Measurements from ENCODE around the gene ARFGAP3.

ARFGAP3 gene

DNA sequence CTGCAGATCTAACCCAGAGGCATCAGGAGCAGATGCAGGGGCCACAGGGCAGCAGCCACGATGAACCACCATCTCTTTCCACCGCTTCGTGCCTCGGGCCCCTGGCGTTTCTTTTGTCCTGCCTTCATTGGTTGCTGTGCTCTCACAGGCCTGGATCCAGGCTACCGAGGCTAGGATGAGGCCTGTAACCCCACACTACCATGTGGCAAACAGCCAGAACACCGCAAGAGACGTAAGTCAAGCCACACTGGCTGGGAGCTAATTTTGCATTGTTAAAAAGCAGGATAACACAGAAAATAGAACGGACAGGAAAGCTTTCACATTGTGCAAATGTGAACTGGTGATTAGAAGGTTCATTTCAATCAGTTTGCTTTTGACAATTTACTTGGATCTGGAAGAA is 15.7 kb upstream of the ARFGAP3 start:
- Histone ChIP-seq H3K27me3 (ENCODE audit: control insufficient read depth, low read length) (no peaks in the 10 kb centered on the region), H3K27ac (ENCODE audit: low read depth, low read length) (no peak overlapping the region), H3K9me2 (replicated peaks; ENCODE audit: control insufficient read depth, low read length) (no peaks in the 10 kb centered on the region), H3K4me2 (ENCODE audit: low read length) (no peak overlapping the region), H4K20me1 (ENCODE audit: control insufficient read depth, insufficient read depth, low read depth, low read length) (0 out of 2 replicates have a peak, but pooled peaks cover 3% of the 10 kb centered on the region), H3F3A (ENCODE audit: control insufficient read depth, insufficient read depth) (no peaks in the 10 kb centered on the region), H3K9me3 (ENCODE audit: control insufficient read depth, insufficient read depth, low read length) (no peaks in the 10 kb centered on the region), H3K36me3 (ENCODE audit: control insufficient read depth, low read length) (peaks cover 29% of the 10 kb centered on the region), H3K4me3 (ENCODE audit: low read length) (no peak overlapping the region), H3K79me2 (ENCODE audit: control insufficient read depth, low read length) (no peaks in the 10 kb centered on the region), H3K4me1 (ENCODE audit: control insufficient read depth, low read length) (no peaks in the 10 kb centered on the region)
- TF ChIP-seq EZH2phosphoT487 (IDR thresholded peaks at IDR 0.05; ENCODE audit: borderline replicate concordance, low read length), result no peak
- TF ChIP-seq, protein P1, sequence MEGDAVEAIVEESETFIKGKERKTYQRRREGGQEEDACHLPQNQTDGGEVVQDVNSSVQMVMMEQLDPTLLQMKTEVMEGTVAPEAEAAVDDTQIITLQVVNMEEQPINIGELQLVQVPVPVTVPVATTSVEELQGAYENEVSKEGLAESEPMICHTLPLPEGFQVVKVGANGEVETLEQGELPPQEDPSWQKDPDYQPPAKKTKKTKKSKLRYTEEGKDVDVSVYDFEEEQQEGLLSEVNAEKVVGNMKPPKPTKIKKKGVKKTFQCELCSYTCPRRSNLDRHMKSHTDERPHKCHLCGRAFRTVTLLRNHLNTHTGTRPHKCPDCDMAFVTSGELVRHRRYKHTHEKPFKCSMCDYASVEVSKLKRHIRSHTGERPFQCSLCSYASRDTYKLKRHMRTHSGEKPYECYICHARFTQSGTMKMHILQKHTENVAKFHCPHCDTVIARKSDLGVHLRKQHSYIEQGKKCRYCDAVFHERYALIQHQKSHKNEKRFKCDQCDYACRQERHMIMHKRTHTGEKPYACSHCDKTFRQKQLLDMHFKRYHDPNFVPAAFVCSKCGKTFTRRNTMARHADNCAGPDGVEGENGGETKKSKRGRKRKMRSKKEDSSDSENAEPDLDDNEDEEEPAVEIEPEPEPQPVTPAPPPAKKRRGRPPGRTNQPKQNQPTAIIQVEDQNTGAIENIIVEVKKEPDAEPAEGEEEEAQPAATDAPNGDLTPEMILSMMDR (IDR thresholded peaks at IDR 0.05; ENCODE audit: low read depth, low read length, poor library complexity, severe bottlenecking), result no peak

DNA sequence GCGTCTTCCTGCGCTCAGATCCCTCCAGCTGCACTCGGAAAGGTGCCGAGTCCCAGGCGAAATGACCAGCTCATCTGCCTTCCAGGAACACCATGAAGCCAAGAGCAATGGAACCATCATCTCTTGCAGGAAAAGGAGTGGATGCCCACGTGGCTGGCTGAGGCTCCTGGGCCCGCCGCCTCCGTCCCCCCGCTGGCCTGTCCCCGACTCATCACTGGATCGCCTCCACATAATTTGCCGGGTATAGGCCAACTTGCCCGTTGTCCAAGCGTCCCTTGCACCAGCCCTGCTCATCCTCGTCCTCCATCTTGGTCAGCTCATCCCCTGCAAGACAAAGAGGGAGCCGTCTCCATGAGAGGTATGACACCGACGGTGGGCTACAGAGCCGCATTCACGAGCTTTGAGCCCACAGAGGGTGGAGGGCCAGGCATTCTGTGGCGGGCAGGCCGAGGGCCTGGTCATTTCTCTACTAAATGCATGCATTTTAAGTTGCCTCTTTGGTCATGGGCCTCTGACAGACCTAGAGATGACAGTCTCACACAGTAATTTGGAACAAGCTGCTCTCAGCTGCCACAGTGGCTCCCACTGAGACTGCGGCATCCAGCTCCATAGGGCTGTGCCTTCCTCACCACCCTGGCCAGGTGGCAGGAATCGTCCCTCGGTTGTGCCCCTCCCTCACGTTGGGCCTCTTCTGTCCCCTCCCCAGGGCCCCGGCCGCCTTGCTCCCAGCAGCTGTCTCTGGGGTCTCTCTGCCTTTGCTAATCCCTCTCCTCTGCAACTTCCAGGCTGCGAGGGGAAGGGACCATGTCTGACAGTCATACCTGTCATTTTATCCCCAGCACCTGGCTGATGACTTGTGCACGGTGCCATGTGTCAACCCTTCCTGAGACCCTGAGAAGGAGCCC is 14.3 kb upstream of the ARFGAP3 start:
- no peaks in the 10 kb centered on the region for H3F3A ChIP-seq (ENCODE audit: control insufficient read depth, insufficient read depth)
- no peaks in the 10 kb centered on the region for H3K27me3 ChIP-seq (ENCODE audit: control insufficient read depth, low read length)
- H3K9me3 ChIP-seq (ENCODE audit: control insufficient read depth, insufficient read depth, low read length), result no peaks in the 10 kb centered on the region
- no peak overlapping the region for H3K27ac ChIP-seq (ENCODE audit: low read depth, low read length)
- H3K9me2 ChIP-seq (replicated peaks; ENCODE audit: control insufficient read depth, low read length), result no peaks in the 10 kb centered on the region
- 0 out of 2 replicates have a peak, but pooled peaks cover 3% of the 10 kb centered on the region for H4K20me1 ChIP-seq (ENCODE audit: control insufficient read depth, insufficient read depth, low read depth, low read length)
- H3K4me1 ChIP-seq (ENCODE audit: control insufficient read depth, low read length), result no peaks in the 10 kb centered on the region
- H3K4me2 ChIP-seq (ENCODE audit: low read length), result no peak overlapping the region
- no peaks in the 10 kb centered on the region for H3K79me2 ChIP-seq (ENCODE audit: control insufficient read depth, low read length)
- no peak overlapping the region for H3K4me3 ChIP-seq (ENCODE audit: low read length)
- peaks cover 19% of the 10 kb centered on the region for H3K36me3 ChIP-seq (ENCODE audit: control insufficient read depth, low read length)
- TF ChIP-seq EZH2phosphoT487 (IDR thresholded peaks at IDR 0.05; ENCODE audit: borderline replicate concordance, low read length), result no peak
- TF ChIP-seq, protein P1 (IDR thresholded peaks at IDR 0.05; ENCODE audit: low read depth, low read length, poor library complexity, severe bottlenecking), result no peak

DNA sequence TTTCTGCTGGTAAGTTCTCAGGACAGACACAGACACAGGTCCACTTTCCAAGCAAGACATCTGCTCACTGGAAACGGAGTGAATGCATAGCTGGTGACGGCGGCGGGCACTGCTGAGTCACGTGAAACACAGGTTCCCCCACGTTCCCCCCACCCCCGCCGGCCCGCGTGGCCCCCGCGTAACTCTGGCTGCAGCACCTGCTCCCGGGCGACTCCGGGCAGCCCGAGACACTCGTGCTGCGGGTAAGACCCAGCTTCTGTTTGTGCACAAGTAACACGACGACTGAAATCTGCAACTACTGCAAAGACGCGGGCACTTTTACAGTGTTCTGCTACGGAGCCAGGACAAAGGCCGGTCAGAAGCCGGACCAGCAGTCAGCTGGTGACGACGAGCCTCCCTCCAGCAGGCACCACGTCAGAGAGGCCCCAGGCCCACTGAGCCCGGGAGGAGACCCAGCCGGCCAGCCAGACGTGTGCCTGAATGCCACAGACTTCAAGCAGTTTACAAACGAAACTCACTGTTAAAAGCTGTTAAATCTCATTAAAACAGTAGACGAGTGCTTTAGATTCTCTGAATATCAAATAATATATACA is 12.9 kb upstream of the ARFGAP3 start:
- no peak overlapping the region for H3K27ac ChIP-seq (ENCODE audit: low read depth, low read length)
- H3K79me2 ChIP-seq (ENCODE audit: control insufficient read depth, low read length), result no peaks in the 10 kb centered on the region
- TF ChIP-seq, protein P1 (IDR thresholded peaks at IDR 0.05; ENCODE audit: low read depth, low read length, poor library complexity, severe bottlenecking), result no peak
- no peak for TF ChIP-seq EZH2phosphoT487 (IDR thresholded peaks at IDR 0.05; ENCODE audit: borderline replicate concordance, low read length)
- H4K20me1 ChIP-seq (ENCODE audit: control insufficient read depth, insufficient read depth, low read depth, low read length), result 0 out of 2 replicates have a peak, but pooled peaks cover 3% of the 10 kb centered on the region
- no peaks in the 10 kb centered on the region for H3K4me1 ChIP-seq (ENCODE audit: control insufficient read depth, low read length)
- H3K9me3 ChIP-seq (ENCODE audit: control insufficient read depth, insufficient read depth, low read length), result no peaks in the 10 kb centered on the region
- no peak overlapping the region for H3K4me3 ChIP-seq (ENCODE audit: low read length)
- no peak overlapping the region for H3K4me2 ChIP-seq (ENCODE audit: low read length)
- H3K9me2 ChIP-seq (replicated peaks; ENCODE audit: control insufficient read depth, low read length), result no peaks in the 10 kb centered on the region
- H3K27me3 ChIP-seq (ENCODE audit: control insufficient read depth, low read length), result no peaks in the 10 kb centered on the region
- no peaks in the 10 kb centered on the region for H3F3A ChIP-seq (ENCODE audit: control insufficient read depth, insufficient read depth)
- peaks cover 13% of the 10 kb centered on the region; the same call in 1 of the 2 replicates for H3K36me3 ChIP-seq (ENCODE audit: control insufficient read depth, low read length)
